ENCODE measurements around the gene CARD18.

CARD18 gene, protein sequence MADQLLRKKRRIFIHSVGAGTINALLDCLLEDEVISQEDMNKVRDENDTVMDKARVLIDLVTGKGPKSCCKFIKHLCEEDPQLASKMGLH

DNA sequence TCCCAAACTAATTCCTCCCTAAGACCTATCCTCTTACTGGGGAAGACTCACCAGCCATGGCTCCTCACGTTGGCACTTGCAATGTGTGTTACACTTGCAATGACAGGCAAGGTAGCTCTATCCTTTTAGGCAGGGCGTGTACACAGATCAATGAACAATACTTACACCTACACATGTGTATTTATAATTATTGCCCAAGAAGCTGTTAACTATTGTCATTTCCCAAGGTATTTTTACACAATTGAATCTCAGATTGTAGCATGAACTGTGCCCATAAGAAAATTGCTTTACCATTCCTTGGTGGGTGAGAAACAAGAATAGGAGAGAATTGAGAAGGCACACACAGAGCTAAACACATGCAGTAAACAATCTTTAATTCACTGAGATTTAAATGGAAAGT, at the start of gene CARD18:
Gene CARD18 (minus strand): TSS at position 101 of the 400 bp plus-strand sequence. CDS start 43 bp downstream, at position 58.
- no peak for DNase-seq

DNA sequence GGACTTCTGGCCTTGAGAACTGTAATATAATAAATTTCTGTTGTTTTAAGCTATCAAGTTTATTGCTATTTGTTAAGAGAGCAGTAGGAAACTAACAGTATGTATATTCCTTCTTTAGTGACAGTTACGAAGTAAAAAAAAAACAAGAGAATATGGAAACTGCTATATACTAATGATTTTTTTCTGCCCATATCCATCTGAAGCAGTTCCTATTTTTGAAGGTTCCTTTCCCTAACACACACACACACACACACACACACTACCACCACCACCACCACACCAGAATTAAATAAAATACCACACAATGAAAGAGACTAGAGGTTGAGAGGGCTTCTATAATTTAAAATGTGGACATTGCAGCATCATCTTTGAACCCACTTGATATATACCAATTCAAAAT, 44.4 kb upstream of the CARD18 start:
- no peak for DNase-seq

DNA sequence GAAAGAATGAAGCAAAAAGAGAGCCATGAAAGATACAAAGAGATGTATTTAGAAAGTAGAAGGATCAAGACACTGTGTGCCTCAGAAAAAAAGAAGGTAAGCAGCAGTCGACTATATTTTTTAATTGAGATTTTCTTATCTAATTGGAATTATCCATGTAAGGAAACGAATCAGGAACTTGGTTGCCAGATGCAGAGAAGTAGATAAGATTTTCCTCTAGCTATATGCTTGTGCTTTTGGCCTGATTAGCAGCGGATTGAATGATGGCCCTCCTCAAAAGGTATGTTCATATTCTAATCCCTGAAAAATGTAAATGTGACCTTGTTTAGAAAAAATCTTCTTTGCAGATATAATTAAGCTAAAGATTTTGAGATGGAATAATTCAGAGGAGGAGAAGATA, 43.9 kb upstream of the CARD18 start:
- no peak for DNase-seq

DNA sequence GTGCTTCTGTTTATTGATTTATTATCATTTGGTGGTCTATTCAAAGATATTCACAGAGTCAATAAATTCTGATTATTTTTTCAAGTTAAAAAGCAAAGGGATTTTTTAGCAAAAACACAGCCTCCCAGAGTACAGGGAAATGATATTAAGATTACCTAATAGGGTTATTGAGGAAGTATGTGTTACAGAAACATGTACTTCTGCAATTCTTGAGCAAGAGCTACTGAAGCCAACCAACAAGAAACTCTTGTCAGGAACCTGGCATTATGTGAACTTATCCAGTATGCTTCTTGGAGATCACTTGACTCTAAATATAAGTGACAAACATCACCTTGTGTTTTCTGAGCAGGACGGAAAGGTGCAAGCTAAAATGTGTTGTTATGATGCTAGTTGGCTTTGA, 42.0 kb upstream of the CARD18 start:
- DNase-seq: no peak

DNA sequence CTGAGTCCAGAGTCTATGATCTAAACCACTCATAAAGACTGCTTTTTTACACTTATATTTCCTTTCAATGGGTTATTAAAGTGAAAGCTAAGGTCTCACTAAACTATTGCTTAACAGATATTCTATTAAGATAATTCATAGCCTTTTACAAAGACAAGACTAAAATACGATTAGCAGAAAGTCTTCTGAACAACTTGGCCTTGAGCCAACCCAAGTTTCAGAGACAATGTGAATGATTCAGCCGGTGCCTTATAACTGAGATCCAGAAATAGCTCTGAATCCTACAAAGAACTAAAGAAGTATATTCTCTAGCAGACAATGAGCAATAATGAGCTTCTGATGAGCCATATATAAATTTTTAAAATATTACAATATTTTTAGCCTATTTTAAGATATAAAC, 41.5 kb upstream of the CARD18 start:
- DNase-seq: no peak

DNA sequence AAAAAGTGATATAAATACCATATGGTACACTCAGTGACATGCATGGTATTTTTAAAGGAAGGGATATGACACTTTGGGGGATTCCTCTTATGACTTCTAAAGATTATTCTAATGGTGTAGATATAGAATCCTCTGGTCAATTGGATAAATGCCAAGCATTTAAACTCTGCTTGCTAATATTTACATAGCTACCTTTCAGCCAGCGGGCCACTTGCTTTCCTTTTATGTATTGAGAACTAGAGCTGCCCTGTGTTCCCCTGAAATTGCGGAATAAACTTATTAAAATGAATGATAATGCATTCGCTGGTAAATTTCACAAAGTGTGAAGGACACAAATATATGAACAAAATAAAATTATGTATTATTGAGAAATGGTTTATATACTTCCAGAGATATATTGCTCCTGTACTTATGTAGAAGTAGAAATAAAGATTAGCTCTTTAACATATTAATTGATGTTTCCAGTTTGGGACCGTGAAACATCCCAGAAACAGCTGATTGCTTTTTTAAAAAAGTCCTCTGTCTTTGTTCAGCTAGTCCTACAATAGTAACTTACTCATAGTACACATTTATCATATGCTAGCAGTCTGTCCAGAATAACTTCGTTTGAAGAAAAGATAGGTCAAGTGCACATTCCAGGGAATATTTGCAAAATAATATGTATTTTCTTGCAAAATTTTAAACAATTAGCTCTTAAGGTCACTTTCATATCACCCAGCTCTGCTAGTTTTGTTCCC, 40.1 kb upstream of the CARD18 start:
- no peak for DNase-seq

DNA sequence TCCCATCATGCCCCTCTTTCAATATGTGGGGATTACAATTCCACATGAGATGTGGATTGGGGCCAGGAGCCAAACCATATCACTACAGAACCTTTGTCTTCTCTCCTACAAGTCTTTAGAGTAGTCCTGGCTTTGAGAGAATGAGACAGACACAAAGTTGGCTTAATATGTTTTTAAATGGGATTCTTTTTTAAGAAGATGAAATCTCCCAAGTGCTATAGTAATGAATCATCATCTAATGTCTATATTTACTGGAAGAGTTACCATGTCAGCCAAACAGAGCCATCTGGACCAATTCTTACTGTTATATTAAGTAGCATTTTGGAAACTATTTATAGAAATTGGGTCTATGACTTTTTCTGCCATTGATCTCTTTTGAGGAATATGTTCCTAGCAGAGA, 38.1 kb upstream of the CARD18 start:
- DNase-seq: no peak

DNA sequence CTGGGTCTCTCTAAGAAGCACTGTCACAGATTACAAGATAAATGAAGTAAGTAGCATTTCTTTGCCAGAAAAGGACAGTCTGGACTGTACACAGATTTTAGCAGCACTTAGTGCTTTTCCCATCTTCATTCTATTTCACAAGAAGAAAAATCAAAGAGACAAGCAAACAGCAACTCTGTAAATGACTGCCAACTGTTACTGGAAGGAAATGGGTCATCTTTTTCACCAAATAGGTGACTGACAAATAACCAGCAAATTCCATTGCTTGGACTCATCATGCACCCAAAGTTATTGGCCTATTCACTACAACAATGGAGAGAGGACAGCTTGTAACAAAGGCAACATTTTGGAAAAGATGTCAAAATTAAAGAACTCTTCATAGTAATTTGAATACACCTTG, 28.9 kb upstream of the CARD18 start:
- no peak for DNase-seq

DNA sequence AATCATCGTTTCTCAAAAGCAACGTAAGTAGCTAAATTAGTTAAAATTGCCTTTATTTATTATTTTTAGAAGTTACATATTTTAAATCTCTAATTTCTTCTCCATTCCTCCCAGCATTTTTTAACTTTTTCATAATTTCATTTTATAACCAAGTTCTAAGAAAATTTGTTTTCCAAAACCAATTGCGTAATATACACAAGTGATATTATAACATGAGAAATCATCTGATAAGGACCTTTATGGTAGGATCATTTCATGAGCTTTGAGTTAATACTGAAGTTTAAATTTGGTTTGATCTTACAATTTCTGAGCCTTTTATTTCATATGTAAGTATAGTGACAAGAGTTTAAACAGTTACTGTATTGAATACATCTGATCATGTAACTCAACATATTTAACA, 27.7 kb upstream of the CARD18 start:
- no peak for DNase-seq

DNA sequence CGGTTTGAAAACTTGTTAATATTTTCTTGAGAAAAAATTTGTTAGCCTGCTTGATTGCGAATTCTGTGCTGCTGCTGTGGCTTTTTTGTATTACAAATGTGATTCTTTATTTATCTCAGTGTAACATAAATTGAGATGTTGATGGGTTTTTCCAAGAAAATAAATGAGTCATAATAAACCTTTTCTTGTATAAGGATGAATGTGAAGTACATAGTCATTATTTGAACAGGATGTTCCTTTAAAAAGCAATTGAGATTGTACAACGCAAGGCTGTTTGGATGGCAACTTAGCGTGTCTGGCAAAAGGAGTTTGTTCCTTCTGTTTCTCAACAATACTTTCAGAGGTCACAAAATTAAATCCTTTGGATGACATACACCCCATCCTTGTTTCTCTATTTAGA, 24.6 kb upstream of the CARD18 start:
- no peak for DNase-seq

DNA sequence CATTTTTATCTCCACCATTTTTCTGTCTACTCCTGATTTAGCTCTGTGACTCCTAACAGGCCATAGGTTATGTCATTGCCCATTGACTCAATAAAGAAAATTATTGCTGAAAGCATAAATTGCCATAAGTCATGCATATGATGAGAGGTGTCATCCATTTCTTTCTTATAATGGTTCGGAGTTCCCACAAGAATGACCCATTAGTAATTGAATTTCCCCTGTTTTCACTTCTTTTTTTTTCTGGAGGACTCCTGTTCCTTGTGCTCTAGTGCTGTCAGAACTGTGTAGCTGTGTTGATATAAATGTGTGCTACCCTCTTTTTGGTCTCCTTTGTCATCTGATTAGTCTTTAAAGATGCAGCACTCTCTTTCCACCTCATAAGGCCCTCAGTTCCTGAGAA, 22.9 kb upstream of the CARD18 start:
- no peak for DNase-seq

DNA sequence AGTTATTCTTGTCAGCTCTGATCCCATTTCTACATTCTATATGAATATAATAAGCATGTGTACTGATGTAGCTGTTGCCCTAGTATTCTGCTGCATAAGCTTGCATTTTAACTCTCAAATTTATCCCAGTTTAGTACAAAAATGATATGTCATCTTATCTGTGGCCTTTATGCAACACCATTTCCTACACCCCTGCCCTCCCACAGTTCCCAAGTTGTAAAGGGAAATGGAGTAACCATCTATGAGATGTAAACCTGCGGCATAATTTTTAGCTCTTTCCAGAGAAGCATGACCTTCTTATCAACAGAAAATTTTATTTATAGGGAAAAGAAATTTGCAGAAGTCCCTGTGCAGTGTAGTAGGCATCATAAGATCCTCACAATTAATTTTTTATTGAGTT, 18.9 kb upstream of the CARD18 start:
- DNase-seq: no peak

DNA sequence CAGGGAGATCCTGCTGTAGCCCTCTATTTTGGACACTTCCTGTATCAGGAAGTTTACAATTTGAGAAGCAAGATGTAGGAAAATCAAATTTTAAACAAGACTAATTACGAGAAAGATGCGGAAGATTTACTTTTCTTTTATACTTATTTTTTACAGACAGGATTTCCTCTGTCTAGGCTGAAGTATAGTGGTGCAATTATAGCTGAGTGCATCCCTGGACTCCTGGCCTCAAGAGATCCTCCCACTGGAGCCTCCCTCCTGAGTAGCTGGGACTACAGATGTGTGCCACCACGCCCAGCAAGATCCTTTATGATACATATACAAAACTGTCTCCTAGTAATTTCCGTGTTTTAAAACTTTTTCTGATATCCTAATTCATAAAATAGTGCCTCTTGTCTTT, 17.2 kb upstream of the CARD18 start:
- DNase-seq: no peak

DNA sequence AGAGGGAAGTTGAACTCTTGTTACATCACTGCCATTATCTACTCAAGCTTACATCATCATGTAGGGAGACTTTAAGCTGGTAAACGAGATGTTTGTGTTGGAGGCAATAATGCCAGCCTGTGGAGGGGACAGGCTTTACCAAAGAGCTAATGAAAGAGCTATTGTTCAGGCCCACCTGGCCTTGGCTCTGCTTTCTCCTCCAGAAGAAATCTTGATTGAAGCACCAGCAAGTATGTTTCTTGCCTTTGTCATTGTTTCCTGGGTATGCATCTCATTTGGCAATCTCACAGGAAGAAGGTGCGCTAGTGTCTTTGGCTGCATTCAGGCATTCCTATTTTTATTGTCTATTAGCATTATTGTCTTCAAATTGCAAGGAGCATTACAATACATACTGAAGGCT, 16.7 kb upstream of the CARD18 start:
- DNase-seq: no peak

DNA sequence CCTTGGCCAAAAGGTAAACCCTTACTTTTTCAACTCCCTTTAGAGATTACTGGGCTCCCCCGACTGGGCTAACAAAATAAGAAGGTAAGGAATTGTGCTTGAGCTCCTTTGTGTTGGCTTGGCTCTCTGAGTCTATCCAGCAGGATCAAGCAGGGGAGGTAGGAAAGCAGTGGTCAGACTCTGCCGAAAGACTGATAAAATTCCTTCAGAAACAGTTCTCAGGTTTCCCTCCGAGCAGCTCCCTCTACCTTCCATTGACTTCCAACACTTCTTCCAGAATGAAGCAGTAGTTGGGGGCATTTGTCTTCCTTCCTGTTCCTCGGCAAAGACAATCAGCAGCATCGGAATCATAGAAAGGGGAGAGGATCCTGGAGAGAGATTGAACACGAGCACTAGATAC, 16.1 kb upstream of the CARD18 start:
- no peak for DNase-seq

DNA sequence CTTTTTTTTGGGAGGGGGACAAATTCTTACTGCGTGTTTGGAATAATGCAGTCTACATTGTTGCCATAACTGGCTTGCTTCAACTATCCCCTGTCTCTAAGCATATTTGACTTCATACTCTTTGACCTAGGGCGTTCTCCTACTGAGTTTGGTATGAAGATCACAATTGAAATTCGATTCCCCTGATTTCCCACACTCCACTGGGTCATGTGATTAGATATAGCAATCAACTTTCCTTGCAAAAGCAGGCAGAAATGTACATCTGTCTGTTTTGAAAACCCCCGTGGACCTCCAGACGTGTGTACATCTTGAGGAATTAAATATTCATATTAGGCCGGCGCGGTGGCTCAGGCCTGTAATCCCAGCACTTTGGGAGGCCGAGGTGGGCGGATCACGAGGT, 13.8 kb upstream of the CARD18 start:
- DNase-seq: no peak

DNA sequence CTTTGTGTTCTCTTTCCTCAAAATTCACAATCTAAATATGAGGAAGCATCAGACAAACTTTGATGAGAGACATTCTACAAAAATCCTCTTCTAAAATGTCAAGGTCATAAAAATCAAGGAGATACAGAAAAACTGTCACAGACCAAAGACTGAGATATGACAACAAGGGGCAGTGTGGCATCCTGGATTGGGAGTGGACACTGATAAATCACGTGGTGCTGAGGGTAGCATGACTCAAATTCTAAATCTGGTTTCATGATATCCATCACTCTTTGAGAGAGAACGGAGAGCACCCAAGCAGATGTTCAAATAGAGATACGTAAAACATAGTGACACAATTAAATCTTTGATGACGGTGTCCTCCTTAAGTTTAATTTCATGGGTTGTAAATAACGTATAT, 13.0 kb upstream of the CARD18 start:
- DNase-seq: no peak

DNA sequence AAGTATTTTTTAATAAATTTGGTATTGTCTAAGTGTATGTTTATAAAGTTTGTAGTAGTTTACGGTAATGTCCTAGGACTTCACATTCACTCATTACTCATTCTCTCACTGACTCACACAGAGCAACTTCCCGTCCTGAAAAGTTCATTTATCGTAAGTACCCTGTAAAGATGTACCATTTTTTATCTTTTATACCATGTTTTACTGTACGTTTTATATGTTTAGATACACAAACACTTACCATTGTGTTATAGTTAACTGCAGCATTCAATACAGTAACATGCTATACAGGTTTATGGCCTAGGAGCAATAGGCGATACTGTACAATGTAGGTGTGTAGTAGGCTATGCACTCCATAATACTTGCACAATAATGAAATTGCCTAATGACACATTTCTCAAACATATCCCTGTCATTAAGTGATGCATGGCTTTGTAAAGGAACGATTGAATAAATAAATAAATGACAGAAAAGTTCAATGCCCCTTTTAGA, 12.5 kb upstream of the CARD18 start:
- no peak for DNase-seq

DNA sequence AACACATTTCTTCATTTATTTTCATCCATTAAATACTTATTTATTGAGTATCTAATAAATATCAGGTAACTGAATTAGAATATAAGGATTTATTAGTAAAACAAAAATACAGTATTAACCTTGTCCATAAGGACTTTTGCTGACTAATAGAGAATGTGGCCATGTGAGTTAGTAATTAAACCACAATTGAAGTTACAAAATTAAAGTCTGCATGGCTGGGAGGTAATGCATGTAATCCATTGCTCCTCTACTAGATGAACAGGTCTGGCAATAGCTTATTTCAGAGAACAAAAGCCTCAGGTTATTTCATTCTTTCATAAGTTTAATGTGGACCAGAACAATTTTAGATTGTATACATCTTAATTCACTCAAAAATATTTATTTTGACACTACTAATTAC, 9.9 kb upstream of the CARD18 start:
- no peak for DNase-seq

DNA sequence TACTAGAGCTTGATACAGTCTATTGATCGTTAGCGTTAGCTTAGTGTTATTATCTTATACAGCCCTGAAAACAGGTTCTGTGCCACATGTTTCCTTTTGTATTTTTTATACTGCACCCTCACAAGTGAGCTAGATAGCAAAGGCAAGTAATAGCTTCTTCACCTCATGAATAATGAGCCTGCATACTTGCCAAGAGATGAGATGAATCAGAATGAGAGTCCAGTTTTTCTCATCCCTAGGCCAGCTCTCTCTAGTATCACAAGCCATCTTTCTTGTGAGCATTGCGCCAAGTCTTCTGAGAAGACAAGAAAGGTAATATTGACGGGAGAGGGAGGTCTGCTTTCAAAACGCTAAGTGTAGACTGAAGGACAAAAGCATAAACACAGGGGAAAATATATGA, 8.7 kb upstream of the CARD18 start:
- DNase-seq: no peak

DNA sequence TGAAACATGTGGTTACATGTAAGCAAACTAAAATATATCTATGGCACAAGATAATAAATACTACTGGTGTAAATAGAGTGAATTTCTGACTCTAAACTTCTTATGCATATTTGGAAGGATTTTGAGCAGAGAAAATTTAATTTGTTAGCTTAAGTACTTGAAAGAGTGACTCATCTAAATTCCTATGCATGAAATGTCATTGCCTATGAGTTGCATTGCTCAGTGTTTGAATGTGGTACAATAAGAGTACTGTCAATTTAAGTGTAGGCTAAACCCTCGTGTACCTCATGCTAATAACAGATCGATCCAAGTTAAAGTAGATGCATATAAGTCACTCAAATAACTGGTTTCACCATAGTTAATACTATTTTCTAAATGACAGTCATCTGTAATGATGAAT, 5.3 kb upstream of the CARD18 start:
- no peak for DNase-seq

DNA sequence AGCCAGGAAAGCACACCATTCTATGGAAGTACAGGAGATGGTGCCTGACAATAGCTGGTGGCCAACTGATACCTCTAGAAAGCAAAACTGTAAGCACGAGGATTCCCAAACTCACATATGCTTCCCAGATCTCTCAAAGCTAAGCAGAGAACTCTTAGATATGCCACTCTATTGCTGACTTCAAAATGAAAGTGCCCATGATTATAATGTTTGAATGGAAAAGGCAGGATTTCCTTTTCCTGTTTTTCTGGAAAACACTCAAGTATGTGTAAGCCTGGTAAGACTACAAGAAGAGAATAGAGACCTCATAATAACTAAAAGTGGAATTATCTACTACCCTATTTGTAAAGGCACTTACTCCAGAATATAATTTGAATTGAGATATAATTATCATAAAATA, 2.6 kb upstream of the CARD18 start:
- no peak for DNase-seq

DNA sequence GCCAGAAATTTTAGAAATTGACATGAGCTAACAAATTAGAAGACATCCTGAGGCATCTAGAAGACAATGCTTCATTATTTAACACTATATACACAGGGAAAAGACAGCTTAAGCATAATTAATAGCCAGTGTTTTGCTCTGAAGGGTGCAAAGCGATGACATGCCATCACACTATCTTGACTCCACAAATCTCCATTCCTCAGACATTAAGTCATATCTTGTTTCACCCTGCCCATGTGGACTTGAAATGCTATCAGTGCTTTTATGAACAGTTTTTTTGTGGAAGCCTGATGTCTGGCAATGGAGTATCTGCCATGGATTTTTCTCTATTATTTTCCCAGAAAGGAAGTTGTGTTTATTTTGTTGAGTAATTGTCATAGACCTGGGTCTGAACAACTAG, 2.3 kb downstream of the CARD18 start:
- DNase-seq: no peak

DNA sequence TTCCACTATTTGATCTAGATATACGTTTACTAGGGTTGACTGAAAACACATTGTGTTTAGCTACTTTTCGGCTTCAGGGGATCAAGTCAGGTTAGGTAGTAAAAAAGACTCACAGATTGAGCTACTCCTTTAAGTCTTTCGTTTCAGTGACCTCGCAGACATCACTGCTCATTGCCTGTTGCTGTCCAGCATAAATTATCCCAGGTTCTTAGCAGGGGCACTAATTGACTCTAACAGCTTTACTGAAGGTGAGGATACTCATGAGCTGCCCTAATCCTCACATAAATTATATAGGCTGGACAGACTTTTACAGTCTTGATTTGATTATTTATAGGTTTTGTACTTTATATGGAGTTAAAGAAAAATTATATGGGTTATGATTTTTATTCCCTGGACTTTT, 3.7 kb downstream of the CARD18 start:
- no peak for DNase-seq
